ENCODE measurements around the gene AKR1C1. TPM values are rescaled to one million over a fixed set of nuclear protein-coding genes. Genes with fewer than 3 reads are reported as not detected.
"Not testable (repeated sequence)": the region's sequence is repeated elsewhere in the genome, so short reads cannot be mapped to it uniquely, and the experiment has no call there.

The AKR1C1 gene
- total RNA-seq, 2 donors from 2014 or later = 7.4 to 18.7 TPM

GRCh38 chr10:5018671-5019277 lies 55.6 kb downstream of the AKR1C1 start:
- DNase-seq (ENCODE audit: low spot score); H3K27ac ChIP-seq; H3K4me3 ChIP-seq; H3K4me1 ChIP-seq (replicated peaks); H3K27me3 ChIP-seq (replicated peaks; ENCODE audit: insufficient read depth); H3K9me3 ChIP-seq; H3K36me3 ChIP-seq: not testable (repeated sequence)
- peak in 1 of 4 experiments; percentile 31 for TF ChIP-seq CTCF (IDR thresholded peaks at IDR 0.05)
- WGBS = 42% methylated on average over 3 of the region's 3 CpGs
- intact Hi-C loops (cut with DNase I) = loop anchor here (10.0 kb wide), 1 partner anchor 76 kb away; the partner anchor contains the start of gene AKR1C3

- H3K27me3 ChIP-seq (replicated peaks; ENCODE audit: insufficient read depth); H3K4me1 ChIP-seq (replicated peaks); H3K36me3 ChIP-seq; H3K4me3 ChIP-seq; DNase-seq (ENCODE audit: low spot score); H3K27ac ChIP-seq; H3K9me3 ChIP-seq: not testable (repeated sequence)
- WGBS = 82% methylated on average over 6 of the region's 6 CpGs
- intact Hi-C loops (cut with DNase I) = loop anchor here (10.0 kb wide), 1 partner anchor 75 kb away; the partner anchor contains the start of gene AKR1C3
Observed at GRCh38 chr10:5019770-5020612, 56.8 kb downstream of the AKR1C1 start.

GRCh38 chr10:5021624-5022290 lies 58.5 kb downstream of the AKR1C1 start:
- H3K27me3 ChIP-seq (replicated peaks; ENCODE audit: insufficient read depth); DNase-seq (ENCODE audit: low spot score); H3K9me3 ChIP-seq; intact Hi-C loops (cut with DNase I); H3K4me3 ChIP-seq; H3K27ac ChIP-seq; H3K4me1 ChIP-seq (replicated peaks); H3K36me3 ChIP-seq: not testable (repeated sequence)
- 82% methylated on average over 10 of the region's 10 CpGs for WGBS

- Histone ChIP-seq H3K27ac (no peak overlapping the region), H3K4me3 (no peak overlapping the region), H3K4me1 (replicated peaks) (no peaks in the 10 kb centered on the region), H3K9me3 (no peaks in the 10 kb centered on the region), H3K27me3 (replicated peaks; ENCODE audit: insufficient read depth) (no peaks in the 10 kb centered on the region), H3K36me3 (no peaks in the 10 kb centered on the region)
- TF ChIP-seq POLR2AphosphoS5 (IDR thresholded peaks at IDR 0.05) (no peak), CTCF (IDR thresholded peaks at IDR 0.05) (no peak), POLR2A (IDR thresholded peaks at IDR 0.05) (no peak)
- WGBS = 42% methylated on average over 4 of the region's 4 CpGs
- intact Hi-C loops (cut with DNase I) = no loop called here
- no peak for DNase-seq (ENCODE audit: low spot score)
Observed at GRCh38 chr10:5023177-5023805, 60.1 kb downstream of the AKR1C1 start.

GRCh38 chr10:5025461-5025881 lies 62.3 kb downstream of the AKR1C1 start:
- H3K9me3 ChIP-seq; intact Hi-C loops (cut with DNase I); H3K36me3 ChIP-seq; H3K4me3 ChIP-seq; H3K4me1 ChIP-seq (replicated peaks); DNase-seq (ENCODE audit: low spot score); H3K27ac ChIP-seq; H3K27me3 ChIP-seq (replicated peaks; ENCODE audit: insufficient read depth): not testable (repeated sequence)

- intact Hi-C loops (cut with DNase I) = no loop called here
- no peak overlapping the region for H3K27ac ChIP-seq
- no peaks in the 10 kb centered on the region for H3K9me3 ChIP-seq
- no peak for TF ChIP-seq POLR2A (IDR thresholded peaks at IDR 0.05)
- TF ChIP-seq POLR2AphosphoS5 (IDR thresholded peaks at IDR 0.05) = no peak
- TF ChIP-seq CTCF (IDR thresholded peaks at IDR 0.05) = no peak
- no peaks in the 10 kb centered on the region for H3K4me1 ChIP-seq (replicated peaks)
- H3K36me3 ChIP-seq = no peaks in the 10 kb centered on the region
- no peak for DNase-seq (ENCODE audit: low spot score)
- WGBS = 100% methylated on average over 1 of the region's 1 CpG
- H3K4me3 ChIP-seq = no peak overlapping the region
- H3K27me3 ChIP-seq (replicated peaks; ENCODE audit: insufficient read depth) = no peaks in the 10 kb centered on the region
Observed at GRCh38 chr10:5030989-5031388, 67.8 kb downstream of the AKR1C1 start.

- H3K4me1 ChIP-seq (replicated peaks); DNase-seq (ENCODE audit: low spot score); H3K9me3 ChIP-seq; intact Hi-C loops (cut with DNase I); H3K4me3 ChIP-seq; H3K36me3 ChIP-seq; H3K27me3 ChIP-seq (replicated peaks; ENCODE audit: insufficient read depth); H3K27ac ChIP-seq: not testable (repeated sequence)
- 88% methylated on average over 4 of the region's 4 CpGs for WGBS
Observed at GRCh38 chr10:5031588-5031987, 68.4 kb downstream of the AKR1C1 start.

- intact Hi-C loops (cut with DNase I); H3K36me3 ChIP-seq; H3K4me1 ChIP-seq (replicated peaks); H3K27me3 ChIP-seq (replicated peaks; ENCODE audit: insufficient read depth); H3K9me3 ChIP-seq; H3K27ac ChIP-seq; H3K4me3 ChIP-seq; DNase-seq (ENCODE audit: low spot score): not testable (repeated sequence)
- WGBS = 97% methylated on average over 15 of the region's 22 CpGs
Observed at GRCh38 chr10:5032444-5032843, 69.2 kb downstream of the AKR1C1 start.

Data from prostate gland (tissue), 2 donors.